Suprapubic skin (tissue), 4 donors: ENCODE measurements around the gene PPP1CC. TPM values are rescaled to one million over a fixed set of nuclear protein-coding genes. Genes with fewer than 3 reads are reported as not detected.

Source experiments
- DNase-seq, 2 donors: peaks; one replicate each; pipeline ENCODE4 v3.0.0-alpha.2; 2019; ENCODE audit warnings: low spot score in 2 of 2
- H3K27ac ChIP-seq: fragments of 200-600 bp; sonication (generic); one replicate; pipeline ENCODE4 v1.5.1; 2019
- H3K27me3 ChIP-seq: fragments of 200-600 bp; sonication (generic); one replicate; pipeline ENCODE4 v1.5.1; 2019
- H3K36me3 ChIP-seq: fragments of 200-600 bp; sonication (generic); one replicate; pipeline ENCODE4 v1.5.1; 2019
- H3K4me1 ChIP-seq: fragments of 200-600 bp; sonication (generic); one replicate; pipeline ENCODE4 v1.5.1; 2019
- H3K4me3 ChIP-seq: fragments of 200-600 bp; sonication (generic); one replicate; pipeline ENCODE4 v1.5.1; 2019; ENCODE audit warnings: mild to moderate bottlenecking
- H3K9me3 ChIP-seq: fragments of 200-600 bp; sonication (generic); one replicate; pipeline ENCODE4 v1.5.1; 2019
- CTCF ChIP-seq, 2 donors: fragments of 200-600 bp in 1 of 2; fragments of 450-650 bp in 1 of 2; sonication (generic) in 1 of 2; IDR thresholded peaks; one replicate each; pipeline ENCODE4 v1.5.1; 2016 to 2019; ENCODE audit warnings: antibody characterized with exemption in 2 of 2, mild to moderate bottlenecking in 1 of 2, moderate library complexity in 1 of 2
- EP300 ChIP-seq: sonication (generic); formaldehyde crosslinking; IDR thresholded peaks from one replicate; pipeline ENCODE4 v1.6.1; 2017; ENCODE audit warnings: antibody characterized with exemption
- POLR2A ChIP-seq, 2 donors: fragments of 450-650 bp; IDR thresholded peaks; one replicate each; pipeline ENCODE4 v1.6.1; 2017; ENCODE audit warnings: antibody characterized with exemption in 2 of 2, mild to moderate bottlenecking in 2 of 2, moderate library complexity in 2 of 2
- POLR2AphosphoS5 ChIP-seq, 3 donors: sonication (generic); formaldehyde crosslinking; IDR thresholded peaks; one replicate each; pipeline ENCODE4 v1.6.1; 2017; ENCODE audit warnings: antibody characterized with exemption in 3 of 3
- WGBS: methylation state at CpG from one replicate; pipeline ENCODE4 v1.1.5; 2018; 5-methylcytosine and 5-hydroxymethylcytosine counted together
- total RNA-seq, 4 donors: library from RNA; depleted of rRNA; stranded (reverse); fragments of >200 nt; gene quantifications; one replicate each; pipeline ENCODE4 v1.1.0, GENCODE V29; 2016

The PPP1CC gene
- total RNA-seq, 4 donors from 2014 or later = 83.6 to 107 (median 100) TPM

- WGBS = 67% methylated on average over 3 of the region's 3 CpGs
- no peak for TF ChIP-seq POLR2A (IDR thresholded peaks at IDR 0.05)
- no peak for TF ChIP-seq EP300
- TF ChIP-seq CTCF (IDR thresholded peaks at IDR 0.05) = no peak
- no peak for TF ChIP-seq POLR2AphosphoS5 (IDR thresholded peaks at IDR 0.05)
These were observed 37.4 kb downstream of the PPP1CC start for GRCh38 chr12:110705309-110705708.

GRCh38 chr12:110704750-110705149 is 37.9 kb downstream of the PPP1CC start:
- Histone ChIP-seq H3K9me3 (no peaks in the 10 kb centered on the region), H3K27me3 (no peaks in the 10 kb centered on the region), H3K4me3 (no peak overlapping the region), H3K27ac (no peak overlapping the region), H3K36me3 (no peaks in the 10 kb centered on the region), H3K4me1 (no peaks in the 10 kb centered on the region)
- 32% methylated on average over 5 of the region's 5 CpGs for WGBS
- DNase-seq = no peak
- TF ChIP-seq EP300 (no peak), CTCF (IDR thresholded peaks at IDR 0.05) (no peak), POLR2AphosphoS5 (IDR thresholded peaks at IDR 0.05) (no peak)

More at GRCh38 chr12:110705309-110705708, 37.4 kb downstream of the PPP1CC start:
- Histone ChIP-seq H3K4me3 (no peak overlapping the region), H3K27ac (no peak overlapping the region), H3K9me3 (no peaks in the 10 kb centered on the region), H3K27me3 (no peaks in the 10 kb centered on the region), H3K36me3 (no peaks in the 10 kb centered on the region), H3K4me1 (no peaks in the 10 kb centered on the region)
- DNase-seq = no peak

GRCh38 chr12:110704231-110704630 is 38.5 kb downstream of the PPP1CC start:
- TF ChIP-seq POLR2AphosphoS5 (IDR thresholded peaks at IDR 0.05) (no peak), POLR2A (IDR thresholded peaks at IDR 0.05) (no peak), CTCF (IDR thresholded peaks at IDR 0.05) (no peak), EP300 (no peak)
- Histone ChIP-seq H3K4me1 (no peaks in the 10 kb centered on the region), H3K27me3 (no peaks in the 10 kb centered on the region), H3K36me3 (no peaks in the 10 kb centered on the region), H3K9me3 (no peaks in the 10 kb centered on the region), H3K27ac (no peak overlapping the region), H3K4me3 (no peak overlapping the region)
- 87% methylated on average over 5 of the region's 5 CpGs for WGBS
- DNase-seq = no peak

GRCh38 chr12:110702081-110702480 is 40.6 kb downstream of the PPP1CC start:
- no peaks in the 10 kb centered on the region for H3K27me3 ChIP-seq
- H3K4me1 ChIP-seq = peaks cover 7% of the 10 kb centered on the region
- no peak overlapping the region for H3K27ac ChIP-seq
- H3K9me3 ChIP-seq = no peaks in the 10 kb centered on the region
- WGBS = 95% methylated on average over 5 of the region's 5 CpGs
- no peaks in the 10 kb centered on the region for H3K36me3 ChIP-seq
- no peak for DNase-seq
- TF ChIP-seq POLR2A (IDR thresholded peaks at IDR 0.05) (no peak), EP300 (no peak), POLR2AphosphoS5 (IDR thresholded peaks at IDR 0.05) (no peak), CTCF (IDR thresholded peaks at IDR 0.05) (no peak)
- no peak overlapping the region for H3K4me3 ChIP-seq

GRCh38 chr12:110699591-110700445 is 42.9 kb downstream of the PPP1CC start:
- Histone ChIP-seq H3K4me3 (no peak overlapping the region), H3K27me3 (no peaks in the 10 kb centered on the region), H3K4me1 (peaks cover 7% of the 10 kb centered on the region), H3K27ac (no peak overlapping the region), H3K36me3 (no peaks in the 10 kb centered on the region), H3K9me3 (no peaks in the 10 kb centered on the region)
- WGBS = 86% methylated on average over 28 of the region's 28 CpGs
- DNase-seq = no peak
- TF ChIP-seq CTCF (IDR thresholded peaks at IDR 0.05) (no peak), POLR2A (IDR thresholded peaks at IDR 0.05) (no peak), EP300 (no peak), POLR2AphosphoS5 (IDR thresholded peaks at IDR 0.05) (no peak)
